LNCAP (cell line): ENCODE measurements around the gene ZNF44.

ENCODE experiments used
- TF ChIP-seq, protein P1 (sequence below): fragments of 450-650 bp; IDR thresholded peaks from 2 replicates; pipeline ENCODE4 v1.5.1; 2017; ENCODE audit warnings: mild to moderate bottlenecking

Gene ZNF44

DNA sequence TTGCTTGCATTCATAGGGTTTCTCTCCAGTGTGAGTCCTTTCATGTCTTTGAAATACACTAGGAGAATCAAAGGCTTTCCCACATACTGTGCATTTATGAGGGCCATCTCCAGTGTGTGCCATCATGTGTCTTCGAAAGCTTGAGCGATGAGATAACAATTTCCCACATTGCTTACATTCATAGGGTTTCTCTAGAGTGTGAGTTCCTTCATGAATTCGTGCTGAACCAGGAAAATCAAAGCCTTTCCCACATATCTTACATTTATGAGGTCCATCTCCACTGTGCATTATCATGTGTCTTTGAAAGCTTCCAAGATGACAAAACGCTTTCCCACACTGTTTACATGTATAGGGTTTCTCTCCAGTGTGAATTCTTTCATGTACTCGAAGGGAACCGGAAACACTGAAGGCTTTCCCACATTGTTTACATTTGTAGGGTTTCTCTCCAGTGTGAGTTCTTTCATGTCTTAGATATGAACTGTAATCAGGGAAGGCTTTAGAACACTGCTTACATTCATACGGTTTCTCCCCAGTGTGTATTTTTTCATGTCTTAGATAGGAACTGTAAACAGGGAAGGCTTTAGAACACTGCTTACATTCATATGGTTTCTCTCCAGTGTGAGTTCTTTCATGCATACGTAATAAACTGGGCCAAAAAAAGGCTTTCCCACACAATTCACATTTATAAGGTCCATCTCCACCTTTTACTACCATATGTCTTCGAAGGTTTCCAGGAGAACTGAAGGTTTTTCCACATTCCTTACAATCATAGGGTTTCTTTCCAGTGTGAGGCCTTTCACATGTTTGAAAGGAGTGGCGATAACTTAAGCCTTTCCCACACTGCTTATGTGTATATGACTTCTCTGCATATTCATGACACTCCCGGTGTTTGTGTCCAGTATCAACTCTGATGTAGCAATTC, 21.4 kb downstream of the ZNF44 start:
- TF ChIP-seq, protein P1, sequence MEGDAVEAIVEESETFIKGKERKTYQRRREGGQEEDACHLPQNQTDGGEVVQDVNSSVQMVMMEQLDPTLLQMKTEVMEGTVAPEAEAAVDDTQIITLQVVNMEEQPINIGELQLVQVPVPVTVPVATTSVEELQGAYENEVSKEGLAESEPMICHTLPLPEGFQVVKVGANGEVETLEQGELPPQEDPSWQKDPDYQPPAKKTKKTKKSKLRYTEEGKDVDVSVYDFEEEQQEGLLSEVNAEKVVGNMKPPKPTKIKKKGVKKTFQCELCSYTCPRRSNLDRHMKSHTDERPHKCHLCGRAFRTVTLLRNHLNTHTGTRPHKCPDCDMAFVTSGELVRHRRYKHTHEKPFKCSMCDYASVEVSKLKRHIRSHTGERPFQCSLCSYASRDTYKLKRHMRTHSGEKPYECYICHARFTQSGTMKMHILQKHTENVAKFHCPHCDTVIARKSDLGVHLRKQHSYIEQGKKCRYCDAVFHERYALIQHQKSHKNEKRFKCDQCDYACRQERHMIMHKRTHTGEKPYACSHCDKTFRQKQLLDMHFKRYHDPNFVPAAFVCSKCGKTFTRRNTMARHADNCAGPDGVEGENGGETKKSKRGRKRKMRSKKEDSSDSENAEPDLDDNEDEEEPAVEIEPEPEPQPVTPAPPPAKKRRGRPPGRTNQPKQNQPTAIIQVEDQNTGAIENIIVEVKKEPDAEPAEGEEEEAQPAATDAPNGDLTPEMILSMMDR = no peak

DNA sequence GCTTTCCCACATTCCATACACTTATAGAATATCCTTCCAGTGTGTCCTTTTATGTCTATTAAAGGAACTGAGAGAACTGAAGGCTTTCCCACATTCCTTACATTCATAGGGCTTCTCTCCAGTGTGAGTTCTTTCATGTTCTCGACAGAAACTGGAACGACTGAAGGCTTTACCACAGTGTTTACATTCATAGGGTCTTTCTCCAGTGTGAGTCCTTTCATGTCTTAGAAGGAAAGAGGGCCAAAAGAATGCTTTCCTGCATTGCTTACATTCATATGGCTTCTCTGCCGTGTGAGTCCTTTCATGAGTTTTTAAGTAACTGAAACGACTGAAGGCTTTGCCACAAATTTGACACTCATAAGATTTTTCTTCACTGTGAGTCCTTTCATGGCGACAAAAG, 22.3 kb downstream of the ZNF44 start:
- TF ChIP-seq, protein P1 = no peak

DNA sequence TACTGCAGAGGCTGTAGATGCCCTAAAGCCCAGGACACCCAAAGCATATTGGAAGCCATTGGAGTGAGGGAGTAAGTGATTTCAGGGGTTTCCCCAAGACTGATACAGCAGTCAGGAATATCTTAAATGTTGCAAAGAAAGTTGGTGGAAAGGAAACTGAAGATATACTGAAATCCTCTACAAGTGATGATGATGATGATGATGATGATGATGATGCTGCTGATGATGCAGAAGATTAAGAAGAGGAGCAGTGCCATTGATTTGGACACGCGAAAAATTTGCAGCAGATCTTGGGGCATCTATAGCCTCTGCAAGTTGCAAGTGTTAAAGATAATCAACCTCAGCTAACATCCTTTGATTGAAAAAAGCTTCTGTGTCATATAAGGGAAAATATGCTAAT, 23.8 kb downstream of the ZNF44 start:
- TF ChIP-seq, protein P1 = no peak

DNA sequence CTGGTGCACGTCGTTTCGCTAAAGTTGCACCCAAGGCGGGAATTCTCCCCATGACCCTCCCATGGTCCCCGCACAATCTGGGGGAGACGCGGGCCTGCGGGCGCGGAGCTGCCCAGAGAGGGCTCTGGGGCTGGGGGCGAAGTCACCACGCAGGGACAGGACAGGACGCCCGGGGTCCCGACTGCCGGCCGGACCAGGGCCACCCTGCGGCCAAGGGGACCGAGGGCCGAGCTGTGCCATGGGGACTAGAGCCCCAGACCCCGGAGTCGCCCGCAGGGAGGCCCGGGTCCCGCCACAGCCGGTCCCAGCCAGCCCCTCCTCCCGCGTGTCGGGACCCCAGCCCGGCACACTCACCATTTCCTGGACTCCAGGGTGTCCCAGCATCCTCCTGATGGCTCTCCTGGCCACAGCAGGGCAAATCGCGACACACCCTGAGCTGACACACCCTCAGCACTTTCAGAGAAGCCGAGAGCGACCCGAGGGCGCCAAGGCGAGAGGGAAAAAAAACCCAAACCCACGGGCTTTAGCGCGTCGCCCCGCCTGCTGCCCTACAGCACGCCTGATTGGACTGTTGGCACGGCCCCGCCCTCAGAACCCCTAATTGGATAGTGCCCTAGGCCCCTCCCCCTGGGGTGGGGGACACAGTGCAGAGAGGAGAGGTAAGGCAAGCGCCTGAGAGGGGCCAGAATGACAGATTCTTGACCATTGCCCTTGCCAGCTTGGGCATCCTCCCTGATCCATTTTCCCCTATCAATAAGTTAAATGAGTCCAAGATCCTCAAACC, 28.6 kb downstream of the ZNF44 start:
- TF ChIP-seq, protein P1 = no peak

DNA sequence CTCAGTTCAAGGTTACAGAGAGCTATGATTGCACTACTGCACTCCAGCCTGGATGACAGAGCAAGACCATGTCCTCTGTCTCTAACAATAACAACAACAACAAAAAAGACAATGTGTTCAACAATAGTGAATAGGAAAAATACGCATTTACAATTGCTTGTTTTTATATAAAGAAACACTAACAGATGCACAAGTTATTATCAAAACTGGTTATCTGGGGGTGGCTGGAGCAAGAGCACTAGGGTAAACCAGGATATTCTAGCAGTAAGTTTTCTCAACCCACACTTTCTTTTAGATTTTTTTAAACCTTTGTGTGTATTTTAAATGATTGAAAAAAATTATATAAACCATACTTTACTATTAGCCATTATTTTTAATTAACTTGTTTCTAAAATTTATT, 33.1 kb downstream of the ZNF44 start:
- TF ChIP-seq, protein P1 = no peak

DNA sequence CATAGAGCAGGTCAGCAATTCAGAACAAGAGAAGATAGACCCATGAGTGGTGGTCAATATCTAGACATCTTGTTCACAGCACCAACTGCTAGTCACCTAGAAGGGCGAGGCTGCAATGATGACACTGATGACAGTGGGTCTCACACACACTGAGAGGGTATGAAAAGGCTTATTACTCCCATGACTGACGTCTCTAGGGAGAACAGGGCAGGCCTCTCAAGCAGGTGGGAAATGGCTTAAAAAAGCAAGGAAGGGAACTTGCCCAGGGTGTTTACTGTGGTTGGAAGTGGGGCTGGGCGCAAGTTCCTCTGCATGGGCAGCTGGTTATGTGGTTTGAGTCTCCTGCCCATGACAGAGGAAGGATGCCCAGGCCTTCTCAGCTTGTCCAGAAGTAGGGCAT, 33.8 kb downstream of the ZNF44 start:
- TF ChIP-seq, protein P1 = no peak

DNA sequence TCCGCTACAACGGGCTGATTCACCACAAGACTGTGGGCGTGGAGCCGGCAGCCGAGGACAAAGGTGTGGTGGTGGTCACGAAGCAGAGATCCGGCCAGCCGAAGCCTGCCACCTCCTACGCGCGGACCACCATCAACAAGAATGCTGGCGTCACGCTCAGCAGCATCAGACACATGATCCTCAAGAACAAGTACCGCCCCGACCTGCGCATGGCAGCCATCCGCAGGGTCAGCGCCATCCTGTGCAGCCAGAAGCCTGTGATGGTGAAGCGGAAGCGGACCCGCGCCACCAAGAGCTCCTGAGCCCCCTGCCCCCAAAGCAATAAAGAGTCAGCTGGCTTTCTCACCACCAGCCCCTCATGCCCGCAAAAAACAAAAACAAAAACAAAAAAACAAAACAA, 34.4 kb downstream of the ZNF44 start:
- TF ChIP-seq, protein P1 = no peak
